T-helper 2 cell treated with Interferon-gamma antibody and Interleukin-4, amounts not matched to agents 100 ng/mL and 5 ng/mL, for 36 hours (primary cell): ENCODE data around the gene COL1A1. TPM values are rescaled to one million over a fixed set of nuclear protein-coding genes. Genes with fewer than 3 reads are reported as not detected.

Experiments used
- intact Hi-C: fragments of 100-400 bp; cut with micrococcal nuclease; formaldehyde crosslinking; loops from one replicate; pipeline ENCODE4 v1.15.1; 2023
- total RNA-seq: library from RNA; stranded (reverse); gene quantifications from 2 replicates; pipeline ENCODE4 v1.2.3, GENCODE V29; 2022

The COL1A1 gene
- total RNA-seq, 1 donor from 2014 or later, result 1.5 TPM

DNA sequence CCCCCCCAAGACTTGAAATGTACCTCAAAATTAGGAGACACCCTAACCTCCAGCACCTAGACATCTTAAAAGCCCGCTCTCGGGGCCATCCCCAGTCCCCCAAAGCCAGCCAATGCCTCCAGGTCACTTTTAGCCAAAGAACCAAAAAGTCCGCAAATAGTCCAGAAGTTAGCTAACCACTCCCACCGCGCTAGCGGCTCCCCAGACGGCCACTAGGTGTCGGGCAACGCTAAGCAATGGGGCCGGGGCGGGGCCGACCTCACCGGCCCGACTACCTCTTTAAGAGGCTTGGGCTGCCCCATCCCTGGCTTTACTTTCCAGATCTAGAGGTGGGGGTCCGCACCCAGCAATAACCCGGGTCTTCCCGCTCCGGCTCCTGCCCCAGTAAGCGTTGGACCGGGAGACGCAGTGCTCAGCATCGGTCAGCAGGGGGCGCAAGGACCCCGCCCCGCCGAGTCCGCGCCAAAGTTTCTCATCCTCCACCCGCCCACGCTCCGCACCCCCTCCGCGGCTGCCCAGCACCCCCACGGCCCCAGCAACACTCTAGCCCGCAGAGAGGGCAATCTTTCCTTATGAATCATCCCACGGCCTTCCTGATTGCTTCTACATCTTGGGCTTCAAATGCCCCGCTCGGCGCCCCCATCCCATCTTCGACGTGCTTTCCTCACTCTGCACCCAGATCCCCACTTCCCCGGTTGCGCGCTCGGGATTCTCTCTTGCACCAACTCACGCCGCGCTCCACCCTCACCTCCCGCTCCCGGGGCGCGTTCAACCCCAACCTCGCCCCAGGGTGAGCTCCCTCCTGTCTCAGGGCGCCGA is 765 bp downstream of the COL1A1 start:
- intact Hi-C loops, result loop anchor here (1.0 to 5.0 kb wide), 3 partner anchors 70 to 147 kb away; partner anchors contain the start of gene XYLT2

GRCh38 chr17:50199803-50200456 is 1.5 kb downstream of the COL1A1 start:
- intact Hi-C loops, result loop anchor here (1.0 to 5.0 kb wide), 3 partner anchors 70 to 147 kb away; partner anchors contain the start of gene XYLT2

- intact Hi-C loops, result no loop called here
These were observed 2.1 kb downstream of the COL1A1 start for GRCh38 chr17:50199211-50199802.

DNA sequence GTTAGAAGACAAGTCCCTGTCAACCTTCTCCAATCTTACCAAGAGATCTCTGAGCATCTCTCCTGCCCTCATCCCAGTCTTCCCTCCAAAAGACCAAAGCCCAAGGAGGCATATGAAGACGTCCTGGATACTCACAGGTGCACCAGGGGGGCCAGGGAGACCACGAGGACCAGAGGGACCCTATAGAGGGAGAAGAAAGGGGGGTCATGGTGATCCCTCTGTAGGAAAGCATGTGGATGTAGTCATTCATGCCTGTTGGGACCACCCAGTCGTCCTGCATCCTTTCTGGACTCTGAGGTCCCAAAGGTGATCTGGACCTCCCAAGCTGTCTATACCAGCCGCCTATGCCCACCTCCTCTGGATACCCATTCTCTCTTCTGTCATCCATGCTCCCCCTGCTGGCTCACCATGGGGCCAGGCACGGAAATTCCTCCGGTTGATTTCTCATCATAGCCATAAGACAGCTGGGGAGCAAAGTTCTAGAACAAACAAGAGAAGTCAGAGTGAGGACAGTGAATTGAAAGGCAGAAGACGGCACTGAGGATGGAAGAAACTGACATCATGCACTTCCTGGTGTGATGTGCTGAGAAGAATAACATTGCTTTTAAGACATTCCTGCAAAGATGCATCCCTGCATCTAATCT is 3.3 kb downstream of the COL1A1 start:
- intact Hi-C loops, result loop anchor here (1.0 kb wide), 1 partner anchor 29 kb away; no protein-coding TSS in a partner anchor

DNA sequence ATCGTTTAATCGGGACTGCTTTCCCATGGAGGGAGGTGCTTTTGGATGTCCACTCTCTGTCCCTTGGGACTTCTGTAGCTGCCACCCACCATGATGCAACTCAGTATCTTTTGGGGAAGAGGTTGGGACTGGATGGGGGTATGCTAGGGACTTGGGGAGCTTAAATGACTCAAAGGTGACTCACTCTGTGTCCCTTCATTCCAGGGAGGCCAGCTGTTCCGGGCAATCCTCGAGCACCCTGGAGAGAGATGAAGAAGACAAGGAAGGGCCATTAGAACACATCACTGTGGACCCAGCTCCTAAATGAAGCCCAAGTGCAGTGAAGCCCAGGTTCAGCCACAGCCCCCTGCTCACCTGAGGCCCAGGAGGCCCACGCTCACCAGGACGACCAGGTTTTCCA is 4.6 kb downstream of the COL1A1 start:
- intact Hi-C loops, result no loop called here

GRCh38 chr17:50196036-50196435 is 5.4 kb downstream of the COL1A1 start:
- intact Hi-C loops, result no loop called here

DNA sequence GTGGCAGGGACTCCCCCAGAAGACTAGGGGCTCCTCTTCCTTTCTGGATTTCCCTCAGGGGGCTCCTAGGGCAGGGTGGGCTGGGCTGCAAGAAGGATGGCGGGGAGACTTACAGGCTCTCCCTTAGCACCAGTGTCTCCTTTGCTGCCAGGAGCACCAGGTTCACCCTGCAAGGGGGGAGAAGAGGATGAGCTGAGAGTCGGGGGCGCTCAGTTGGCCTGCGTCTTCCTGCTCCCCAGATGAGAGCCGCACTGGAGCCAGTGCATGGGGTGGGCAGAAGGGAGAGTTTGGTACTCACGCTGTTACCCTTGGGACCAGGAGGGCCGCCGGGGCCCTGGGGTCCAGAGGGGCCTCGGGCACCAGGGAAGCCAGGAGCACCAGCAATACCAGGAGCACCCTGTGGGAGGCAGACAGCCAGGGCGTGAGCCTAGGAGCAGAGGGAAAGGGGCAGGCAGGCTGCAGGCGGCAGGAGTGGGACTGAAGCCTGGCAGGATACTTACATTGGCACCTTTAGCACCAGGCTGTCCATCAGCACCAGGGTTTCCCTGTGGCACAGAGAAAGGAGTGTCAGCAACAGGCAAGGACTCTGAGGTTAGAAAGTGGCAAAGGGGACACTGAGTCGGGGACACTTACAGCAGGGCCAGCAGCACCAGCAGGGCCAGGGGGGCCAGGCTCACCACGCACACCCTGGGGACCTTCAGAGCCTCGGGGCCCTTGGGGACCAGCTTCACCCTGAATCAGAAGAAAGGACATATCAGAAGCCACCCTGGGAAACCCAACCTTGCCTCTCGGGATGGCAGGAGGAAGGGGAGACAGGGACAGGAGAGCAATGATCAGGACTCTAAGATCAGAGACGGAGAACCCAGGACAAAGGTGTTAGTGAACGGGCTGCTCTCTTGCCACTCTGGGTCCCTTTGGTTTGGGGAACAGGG is 6.2 kb downstream of the COL1A1 start:
- intact Hi-C loops, result no loop called here

DNA sequence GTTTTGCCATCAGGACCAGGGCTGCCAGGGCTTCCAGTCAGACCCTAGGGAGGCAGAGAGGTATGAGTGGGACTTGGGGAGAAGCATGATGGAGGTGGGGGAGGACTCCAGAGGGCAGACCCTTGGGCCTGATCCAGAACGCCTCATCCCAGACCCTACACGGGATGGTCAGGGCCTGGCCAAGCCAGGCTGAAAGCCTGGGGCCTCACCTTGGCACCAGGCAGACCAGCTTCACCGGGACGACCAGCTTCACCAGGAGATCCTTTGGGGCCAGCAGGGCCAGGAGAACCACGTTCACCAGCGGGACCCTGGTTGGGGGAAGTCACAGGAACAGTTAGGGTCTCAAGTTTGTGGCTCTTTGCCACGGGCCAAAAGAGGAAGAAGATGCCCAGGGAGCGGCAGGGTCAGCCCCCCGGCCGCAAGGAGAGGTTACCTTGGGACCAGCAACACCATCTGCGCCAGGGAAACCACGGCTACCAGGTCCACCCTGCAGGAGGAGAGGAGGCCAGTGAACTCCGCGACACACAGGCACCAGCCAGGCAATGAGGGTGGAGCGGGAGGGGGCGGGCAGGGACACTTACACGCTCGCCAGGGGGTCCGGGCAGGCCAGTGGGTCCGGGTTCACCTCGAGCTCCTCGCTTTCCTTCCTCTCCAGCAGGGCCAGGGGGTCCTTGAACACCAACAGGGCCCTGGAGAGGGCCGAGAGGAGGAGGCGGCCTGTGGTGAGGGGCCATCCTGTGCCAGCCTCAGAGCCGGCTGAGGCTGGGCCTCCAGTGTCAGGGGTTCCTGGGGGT is 7.1 kb downstream of the COL1A1 start:
- intact Hi-C loops, result no loop called here

GRCh38 chr17:50192618-50193291 is 8.7 kb downstream of the COL1A1 start:
- intact Hi-C loops, result no loop called here

- intact Hi-C loops, result no loop called here
These were observed 9.2 kb downstream of the COL1A1 start for GRCh38 chr17:50192144-50192617.

GRCh38 chr17:50191359-50192143 is 9.9 kb downstream of the COL1A1 start:
- intact Hi-C loops, result no loop called here

DNA sequence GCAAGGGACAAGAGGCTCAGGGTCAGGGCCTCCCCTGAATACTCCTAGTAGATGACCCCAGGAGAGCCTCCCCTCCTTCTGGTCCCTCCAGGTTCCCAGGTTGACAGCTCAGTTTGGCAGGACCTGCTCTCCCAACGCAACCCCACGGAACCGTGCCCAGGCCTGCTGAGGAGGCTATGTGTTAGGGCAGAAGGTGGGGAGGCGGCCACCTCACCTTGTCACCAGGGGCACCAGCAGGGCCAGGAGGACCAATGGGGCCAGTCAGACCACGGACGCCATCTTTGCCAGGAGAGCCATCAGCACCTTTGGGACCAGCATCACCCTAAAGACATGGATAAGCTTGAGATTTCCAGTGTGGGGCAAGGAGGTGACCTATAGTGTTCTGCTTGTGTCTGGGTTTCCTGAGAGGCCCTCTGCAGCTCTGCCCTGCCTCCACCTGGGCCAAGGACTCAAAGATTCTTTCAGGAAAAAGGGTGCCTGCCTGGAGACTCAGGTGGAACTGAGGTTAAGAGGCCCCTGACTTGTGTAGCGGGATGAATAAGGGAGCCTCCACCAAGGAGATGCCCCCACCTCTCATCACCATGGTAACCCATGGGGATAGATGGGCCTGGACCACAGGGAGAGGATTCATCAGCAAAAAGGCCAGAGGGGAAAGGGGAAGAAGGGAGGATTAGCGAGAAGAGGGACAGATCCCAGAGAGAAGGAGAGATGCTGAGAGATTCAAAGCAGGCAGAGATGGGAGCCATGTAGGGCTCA is 10.7 kb downstream of the COL1A1 start:
- intact Hi-C loops, result no loop called here

- intact Hi-C loops, result no loop called here
These were observed 11.2 kb downstream of the COL1A1 start for GRCh38 chr17:50190293-50190602.

GRCh38 chr17:50189550-50190292 is 11.7 kb downstream of the COL1A1 start:
- intact Hi-C loops, result no loop called here

- intact Hi-C loops, result no loop called here
These were observed 12.4 kb downstream of the COL1A1 start for GRCh38 chr17:50188921-50189549.

DNA sequence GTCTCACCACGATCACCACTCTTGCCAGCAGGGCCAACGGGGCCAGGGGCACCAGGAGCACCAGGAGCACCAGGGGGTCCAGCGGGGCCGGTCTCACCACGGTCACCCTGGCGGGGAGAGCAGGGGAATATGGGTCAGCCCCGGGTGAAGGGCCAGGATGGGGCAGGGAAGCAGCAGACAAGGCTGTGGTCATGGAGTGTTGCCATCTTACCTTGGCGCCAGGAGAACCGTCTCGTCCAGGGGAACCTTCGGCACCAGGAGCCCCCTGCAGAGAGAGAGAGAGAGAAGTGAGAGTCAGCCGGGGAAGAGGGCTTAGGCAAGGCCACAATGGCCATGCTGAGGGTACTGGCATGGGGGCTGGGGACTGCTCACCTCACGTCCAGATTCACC is 12.9 kb downstream of the COL1A1 start:
- intact Hi-C loops, result no loop called here
